HEK293T (cell line): ENCODE results near the gene OR2T10.
"Not testable (repeated sequence)": the region's sequence is repeated elsewhere in the genome, so short reads cannot be mapped to it uniquely, and the experiment has no call there.

ENCODE experiments used
- ARNT ChIP-seq: fragments of 450-650 bp; IDR thresholded peaks from 2 replicates; pipeline ENCODE4 v1.6.1; 2017; ENCODE audit warnings: mild to moderate bottlenecking
- ELF4 ChIP-seq: fragments of 450-650 bp; IDR thresholded peaks from 2 replicates; pipeline ENCODE4 v1.6.1; 2017; ENCODE audit warnings: antibody characterized with exemption
- FOXA1 ChIP-seq: fragments of 450-650 bp; IDR thresholded peaks from 2 replicates; pipeline ENCODE4 v1.6.1; 2016; ENCODE audit warnings: mild to moderate bottlenecking
- FOXK2 ChIP-seq: fragments of 450-650 bp; IDR thresholded peaks from 2 replicates; pipeline ENCODE4 v1.6.1; 2016; ENCODE audit warnings: mild to moderate bottlenecking
- FOXM1 ChIP-seq: fragments of 450-650 bp; IDR thresholded peaks from 2 replicates; pipeline ENCODE4 v1.6.1; 2017; ENCODE audit warnings: mild to moderate bottlenecking, borderline replicate concordance
- L3MBTL2 ChIP-seq: fragments of 450-650 bp; conservative IDR thresholded peaks from 2 replicates; pipeline ENCODE4 v1.6.1; 2016; ENCODE audit warnings: mild to moderate bottlenecking
- NFRKB ChIP-seq: fragments of 450-650 bp; IDR thresholded peaks from 2 replicates; pipeline ENCODE4 v1.6.1; 2016; ENCODE audit warnings: mild to moderate bottlenecking, moderate library complexity
- SP1 ChIP-seq: fragments of 450-650 bp; IDR thresholded peaks from 2 replicates; pipeline ENCODE4 v1.6.1; 2017
- SUZ12 ChIP-seq: fragments of 450-650 bp; IDR thresholded peaks from 2 replicates; pipeline ENCODE4 v1.6.1; 2016; ENCODE audit warnings: mild to moderate bottlenecking

- TF ChIP-seq NFRKB, ELF4, ARNT, FOXA1, SP1, SUZ12, FOXM1, FOXK2, L3MBTL2: not testable (repeated sequence)
Observed at GRCh38 chr1:248547383-248547782, 50.1 kb downstream of the OR2T10 start.
